Fibroblast of skin of left quadriceps (primary cell): Measurements from ENCODE around the gene ARHGAP8.
A peak's percentile ranks its signal among the peaks of the same experiment; 100 is the strongest.

Experiments used
- DNase-seq, 2 experiments: peaks; one replicate each; pipeline ENCODE4 v3.0.0-alpha.2; 2013; ENCODE audit warnings: low read depth in 2 of 2

Gene ARHGAP8

GRCh38 chr22:44726439-44726838, 25.9 kb upstream of the ARHGAP8 start:
- no peak for DNase-seq

GRCh38 chr22:44727148-44727547, 25.2 kb upstream of the ARHGAP8 start:
- no peak for DNase-seq

- DNase-seq, result no peak
Observed at GRCh38 chr22:44727709-44728108, 24.7 kb upstream of the ARHGAP8 start.

GRCh38 chr22:44728761-44729324, 23.5 kb upstream of the ARHGAP8 start:
- no peak for DNase-seq

- peak; percentile 23 to 40 for DNase-seq
Observed at GRCh38 chr22:44729391-44730021, 22.9 kb upstream of the ARHGAP8 start.

- no peak for DNase-seq
Observed at GRCh38 chr22:44730022-44730393, 22.4 kb upstream of the ARHGAP8 start.

GRCh38 chr22:44730490-44731356, 21.7 kb upstream of the ARHGAP8 start:
- no peak for DNase-seq

GRCh38 chr22:44731357-44731970, 20.9 kb upstream of the ARHGAP8 start:
- no peak for DNase-seq

- DNase-seq, result no peak
Observed at GRCh38 chr22:44732017-44732561, 20.3 kb upstream of the ARHGAP8 start.

GRCh38 chr22:44732661-44733060, 19.7 kb upstream of the ARHGAP8 start:
- DNase-seq, result no peak

- no peak for DNase-seq
Observed at GRCh38 chr22:44733426-44734106, 18.8 kb upstream of the ARHGAP8 start.

GRCh38 chr22:44734278-44734677, 18.1 kb upstream of the ARHGAP8 start:
- no peak for DNase-seq

- DNase-seq, result no peak
Observed at GRCh38 chr22:44734801-44735517, 17.4 kb upstream of the ARHGAP8 start.

GRCh38 chr22:44735518-44736428, 16.6 kb upstream of the ARHGAP8 start:
- peak in 1 of 2 experiments; percentile 11 for DNase-seq

- no peak for DNase-seq
Observed at GRCh38 chr22:44736581-44737405, 15.6 kb upstream of the ARHGAP8 start.

- DNase-seq, result no peak
Observed at GRCh38 chr22:44737406-44738346, 14.7 kb upstream of the ARHGAP8 start.

GRCh38 chr22:44738347-44738715, 14.0 kb upstream of the ARHGAP8 start:
- no peak for DNase-seq

GRCh38 chr22:44739024-44739423, 13.4 kb upstream of the ARHGAP8 start:
- DNase-seq, result no peak
